Parathyroid adenoma (tissue), 2 donors: ENCODE data around the gene ZNF638.
"Not testable (repeated sequence)": the region's sequence is repeated elsewhere in the genome, so short reads cannot be mapped to it uniquely, and the experiment has no call there.

Experiments
- H2AFZ ChIP-seq: fragments of 300-600 bp; sonication (generic); one replicate; pipeline ENCODE4 v1.7.0; 2017; ENCODE audit warnings: antibody characterized with exemption, mild to moderate bottlenecking
- H3K27ac ChIP-seq: fragments of 300-600 bp; sonication (generic); one replicate; pipeline ENCODE4 v1.7.0; 2017
- H3K27me3 ChIP-seq: fragments of 300-600 bp; sonication (generic); one replicate; pipeline ENCODE4 v1.7.0; 2017; ENCODE audit warnings: low read length; ENCODE audit not compliant: control insufficient read depth, insufficient read depth
- H3K36me3 ChIP-seq: fragments of 300-600 bp; sonication (generic); one replicate; pipeline ENCODE4 v1.7.0; 2017; ENCODE audit warnings: low read length; ENCODE audit not compliant: control insufficient read depth, insufficient read depth
- H3K4me1 ChIP-seq: fragments of 300-600 bp; sonication (generic); one replicate; pipeline ENCODE4 v1.7.0; 2017; ENCODE audit warnings: control low read depth
- H3K4me2 ChIP-seq: fragments of 300-600 bp; sonication (generic); one replicate; pipeline ENCODE4 v1.7.0; 2017; ENCODE audit warnings: low read length
- H3K4me3 ChIP-seq: fragments of 300-600 bp; sonication (generic); one replicate; pipeline ENCODE4 v1.7.0; 2017; ENCODE audit warnings: low read depth, low read length
- H3K79me2 ChIP-seq: fragments of 300-600 bp; sonication (generic); one replicate; pipeline ENCODE4 v1.7.0; 2017; ENCODE audit warnings: control low read depth
- H3K9ac ChIP-seq: fragments of 300-600 bp; sonication (generic); one replicate; pipeline ENCODE4 v1.7.0; 2017; ENCODE audit warnings: mild to moderate bottlenecking
- H3K9me3 ChIP-seq: fragments of 300-600 bp; sonication (generic); one replicate; pipeline ENCODE4 v1.7.0; 2017; ENCODE audit warnings: low read length; ENCODE audit not compliant: control insufficient read depth
- TF ChIP-seq, protein P1 (sequence below): fragments of 300-600 bp; sonication (generic); IDR thresholded peaks from one replicate; pipeline ENCODE4 v1.7.0; 2017; ENCODE audit warnings: antibody characterized with exemption, mild to moderate bottlenecking
- donor health status: primary hyperparathyroidism.

The ZNF638 gene

DNA sequence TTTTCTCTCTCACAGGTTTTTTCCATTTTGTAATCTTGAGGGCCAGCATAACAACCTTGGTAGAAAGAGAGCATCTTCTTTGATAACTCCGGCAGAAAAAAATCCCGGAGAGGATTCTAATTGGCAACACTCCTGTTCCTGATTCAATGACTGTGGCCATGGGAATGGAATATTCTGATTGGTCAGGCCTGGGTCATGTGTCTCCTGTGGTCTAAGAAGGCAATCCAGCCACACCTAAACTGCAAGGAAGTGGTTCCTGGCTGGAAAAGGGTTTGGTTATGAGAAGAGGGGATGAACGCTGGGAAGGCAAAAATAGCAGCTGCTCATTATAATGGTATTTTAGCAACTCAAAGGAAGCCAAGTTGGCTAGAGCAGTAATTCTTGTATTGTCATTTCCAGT lies 24.8 kb upstream of the ZNF638 start:
- Histone ChIP-seq H3K4me1 (no peaks in the 10 kb centered on the region), H3K27me3 (no peaks in the 10 kb centered on the region), H3K9ac (no peak overlapping the region), H3K27ac (no peak overlapping the region), H3K9me3 (no peaks in the 10 kb centered on the region), H3K79me2 (no peaks in the 10 kb centered on the region), H2AFZ (no peak overlapping the region), H3K4me3 (no peak overlapping the region), H3K4me2 (no peak overlapping the region), H3K36me3 (no peaks in the 10 kb centered on the region)
- TF ChIP-seq, protein P1, sequence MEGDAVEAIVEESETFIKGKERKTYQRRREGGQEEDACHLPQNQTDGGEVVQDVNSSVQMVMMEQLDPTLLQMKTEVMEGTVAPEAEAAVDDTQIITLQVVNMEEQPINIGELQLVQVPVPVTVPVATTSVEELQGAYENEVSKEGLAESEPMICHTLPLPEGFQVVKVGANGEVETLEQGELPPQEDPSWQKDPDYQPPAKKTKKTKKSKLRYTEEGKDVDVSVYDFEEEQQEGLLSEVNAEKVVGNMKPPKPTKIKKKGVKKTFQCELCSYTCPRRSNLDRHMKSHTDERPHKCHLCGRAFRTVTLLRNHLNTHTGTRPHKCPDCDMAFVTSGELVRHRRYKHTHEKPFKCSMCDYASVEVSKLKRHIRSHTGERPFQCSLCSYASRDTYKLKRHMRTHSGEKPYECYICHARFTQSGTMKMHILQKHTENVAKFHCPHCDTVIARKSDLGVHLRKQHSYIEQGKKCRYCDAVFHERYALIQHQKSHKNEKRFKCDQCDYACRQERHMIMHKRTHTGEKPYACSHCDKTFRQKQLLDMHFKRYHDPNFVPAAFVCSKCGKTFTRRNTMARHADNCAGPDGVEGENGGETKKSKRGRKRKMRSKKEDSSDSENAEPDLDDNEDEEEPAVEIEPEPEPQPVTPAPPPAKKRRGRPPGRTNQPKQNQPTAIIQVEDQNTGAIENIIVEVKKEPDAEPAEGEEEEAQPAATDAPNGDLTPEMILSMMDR: no peak

DNA sequence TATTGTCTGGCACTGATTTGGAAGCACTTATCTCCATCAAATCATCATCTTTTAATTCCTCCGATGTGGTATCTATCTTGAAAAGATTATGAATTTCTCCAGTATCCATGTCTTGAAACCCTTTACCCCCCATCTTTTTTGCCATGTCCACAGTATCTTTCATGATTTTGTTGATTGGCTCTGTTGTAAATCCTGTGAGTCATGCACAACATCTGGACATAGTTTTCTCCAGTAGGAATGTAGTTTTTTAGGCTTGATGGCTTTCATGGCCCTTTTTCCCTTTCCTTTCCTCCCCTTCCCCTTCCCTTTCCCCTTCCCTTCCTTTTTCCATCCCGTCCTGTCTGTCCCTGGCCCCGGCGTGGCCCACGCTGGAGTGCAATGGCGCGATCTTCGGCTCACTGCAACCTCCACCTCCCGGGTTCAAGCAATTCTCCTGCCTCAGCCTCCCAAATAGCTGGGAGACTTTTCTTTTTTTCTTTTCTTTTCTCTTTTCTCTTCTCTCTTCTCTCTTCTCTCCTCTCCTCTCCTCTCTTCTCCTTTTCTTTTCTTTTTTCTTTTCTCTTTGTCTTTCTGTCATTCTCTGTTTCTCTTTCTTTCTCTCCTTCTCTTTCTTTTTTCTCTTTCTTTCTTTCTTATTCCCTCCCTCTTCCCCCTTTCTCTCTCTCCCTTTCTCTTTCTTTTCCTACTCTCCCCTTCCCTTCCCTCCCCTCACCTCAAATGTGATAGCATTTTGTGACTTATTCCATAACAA lies 18.4 kb upstream of the ZNF638 start:
- no peaks in the 10 kb centered on the region for H3K4me1 ChIP-seq
- no peak overlapping the region for H3K27ac ChIP-seq
- H3K9me3 ChIP-seq: no peaks in the 10 kb centered on the region
- no peak overlapping the region for H3K4me3 ChIP-seq
- TF ChIP-seq, protein P1: no peak
- no peak overlapping the region for H2AFZ ChIP-seq
- no peak overlapping the region for H3K9ac ChIP-seq
- H3K36me3 ChIP-seq: no peaks in the 10 kb centered on the region
- no peaks in the 10 kb centered on the region for H3K27me3 ChIP-seq
- no peak overlapping the region for H3K4me2 ChIP-seq
- H3K79me2 ChIP-seq: no peaks in the 10 kb centered on the region

GRCh38 chr2:71317060-71317459 lies 14.5 kb upstream of the ZNF638 start:
- TF ChIP-seq, protein P1: no peak
- no peaks in the 10 kb centered on the region for H3K27me3 ChIP-seq
- no peaks in the 10 kb centered on the region for H3K79me2 ChIP-seq
- no peaks in the 10 kb centered on the region for H3K4me1 ChIP-seq
- H3K36me3 ChIP-seq: no peaks in the 10 kb centered on the region
- H2AFZ ChIP-seq: no peak overlapping the region
- no peak overlapping the region for H3K9ac ChIP-seq
- no peak overlapping the region for H3K27ac ChIP-seq
- no peak overlapping the region for H3K4me3 ChIP-seq
- H3K9me3 ChIP-seq: no peaks in the 10 kb centered on the region
- no peak overlapping the region for H3K4me2 ChIP-seq

DNA sequence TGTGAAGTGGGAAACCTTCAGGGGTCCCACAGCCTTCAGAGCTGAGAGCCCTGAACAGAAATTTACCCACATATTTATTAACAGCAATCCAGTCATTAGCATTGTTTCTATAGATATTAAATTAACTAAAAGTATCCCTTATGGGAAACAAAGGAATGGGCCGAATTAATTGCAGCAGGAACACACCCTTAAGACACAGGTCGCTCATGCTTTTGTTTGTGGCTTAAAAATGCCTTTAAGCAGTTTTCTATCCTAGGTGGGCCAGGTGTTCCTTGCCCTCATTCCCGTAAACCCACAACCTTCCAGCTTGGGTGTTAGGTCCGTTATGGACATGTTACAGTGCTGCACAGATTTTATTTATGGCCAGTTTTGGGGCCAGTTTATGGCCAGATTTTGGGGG lies 13.7 kb upstream of the ZNF638 start:
- not testable (repeated sequence) for H3K9me3 ChIP-seq, H3K27ac ChIP-seq, H3K4me3 ChIP-seq, H3K36me3 ChIP-seq, H3K4me1 ChIP-seq, H3K27me3 ChIP-seq, H3K4me2 ChIP-seq, H3K79me2 ChIP-seq, H3K9ac ChIP-seq, H2AFZ ChIP-seq

DNA sequence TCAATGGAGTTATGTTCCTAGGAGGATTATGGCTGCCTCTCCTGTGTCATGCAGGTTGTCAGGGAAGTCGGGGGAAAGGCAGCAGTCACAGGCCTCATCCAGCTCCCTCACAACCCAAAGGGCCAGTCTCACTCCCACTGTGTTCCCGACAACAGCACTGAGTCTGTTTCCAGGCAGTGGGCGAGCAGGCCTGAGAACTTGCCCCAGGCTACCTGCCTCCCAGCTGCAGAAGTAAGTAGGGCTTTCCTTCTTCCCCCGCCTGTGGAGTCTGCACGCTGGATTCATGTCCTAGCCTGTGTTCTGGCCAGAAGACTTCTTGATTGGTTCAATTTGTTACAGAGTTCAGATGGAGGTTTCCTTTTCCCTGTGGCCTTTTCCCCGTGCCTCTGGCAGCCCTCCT lies 8.2 kb upstream of the ZNF638 start:
- TF ChIP-seq, protein P1: no peak
- no peak overlapping the region for H3K27ac ChIP-seq
- no peak overlapping the region for H3K4me3 ChIP-seq
- no peak overlapping the region for H2AFZ ChIP-seq
- H3K36me3 ChIP-seq: no peaks in the 10 kb centered on the region
- no peaks in the 10 kb centered on the region for H3K9me3 ChIP-seq
- H3K4me2 ChIP-seq: no peak overlapping the region
- H3K4me1 ChIP-seq: no peaks in the 10 kb centered on the region
- no peaks in the 10 kb centered on the region for H3K27me3 ChIP-seq
- H3K79me2 ChIP-seq: no peaks in the 10 kb centered on the region
- no peak overlapping the region for H3K9ac ChIP-seq
